GM21367 (cell line): ENCODE measurements around the gene IQSEC3.

Source experiments
- ATAC-seq: cut with Tn5 transposase; IDR thresholded peaks from one replicate; pipeline ENCODE4 v1.9.1; 2021; ENCODE audit not compliant: unreplicated experiment

The IQSEC3 gene

DNA sequence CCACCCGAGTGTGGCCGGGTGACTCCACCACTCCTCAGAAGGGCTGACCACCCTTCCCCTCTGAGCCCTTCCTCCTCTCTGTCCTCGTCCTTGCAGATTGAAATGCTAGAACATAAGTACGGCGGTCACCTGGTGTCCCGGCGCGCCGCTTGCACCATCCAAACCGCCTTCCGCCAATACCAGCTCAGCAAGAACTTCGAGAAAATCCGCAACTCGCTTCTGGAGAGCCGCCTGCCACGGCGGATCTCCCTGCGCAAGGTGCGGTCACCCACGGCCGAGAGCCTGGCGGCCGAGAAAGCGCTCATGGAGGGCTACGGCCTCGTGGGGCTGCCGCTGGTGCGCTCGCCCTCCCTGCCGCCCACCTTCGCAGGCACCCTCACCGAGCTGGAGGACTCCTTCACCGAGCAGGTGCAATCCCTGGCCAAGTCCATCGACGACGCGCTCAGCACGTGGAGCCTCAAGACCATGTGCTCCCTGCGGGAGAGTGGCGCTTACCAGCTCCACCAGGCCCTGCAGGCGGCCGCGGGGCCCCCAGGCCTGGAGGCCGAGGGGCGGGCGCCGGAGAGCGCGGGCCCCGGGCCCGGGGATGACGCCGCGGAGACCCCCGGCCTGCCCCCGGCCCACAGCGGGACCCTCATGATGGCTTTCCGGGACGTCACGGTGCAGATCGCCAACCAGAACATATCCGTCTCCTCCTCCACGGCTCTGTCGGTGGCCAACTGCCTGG, 71.8 kb downstream of the IQSEC3 start:
- ATAC-seq = no peak

DNA sequence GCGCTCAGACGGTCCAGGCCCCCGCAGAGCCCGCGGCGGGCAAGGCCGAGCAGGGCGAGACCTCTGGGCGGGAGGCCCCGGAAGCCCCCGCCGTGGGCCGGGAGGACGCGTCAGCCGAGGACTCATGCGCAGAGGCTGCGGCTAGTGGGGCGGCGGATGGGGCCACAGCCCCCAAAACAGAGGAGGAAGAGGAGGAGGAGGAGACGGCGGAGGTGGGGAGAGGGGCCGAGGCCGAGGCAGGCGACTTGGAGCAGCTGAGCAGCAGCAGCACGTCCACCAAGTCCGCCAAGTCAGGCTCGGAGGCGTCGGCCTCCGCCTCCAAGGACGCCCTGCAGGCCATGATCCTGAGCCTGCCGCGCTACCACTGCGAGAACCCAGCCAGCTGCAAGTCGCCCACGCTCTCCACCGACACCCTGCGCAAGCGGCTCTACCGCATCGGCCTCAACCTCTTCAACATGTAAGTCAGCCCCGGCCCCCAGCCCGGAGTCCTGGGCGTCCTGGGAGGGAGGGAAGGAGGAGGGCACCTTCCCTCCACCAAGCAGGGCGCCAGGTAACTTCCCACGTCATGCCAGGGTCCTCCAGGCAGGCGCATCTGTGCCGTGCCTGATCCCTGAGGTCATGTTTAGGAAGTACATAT, 72.4 kb downstream of the IQSEC3 start:
- ATAC-seq = no peak

- no peak for ATAC-seq
These were observed 73.0 kb downstream of the IQSEC3 start for GRCh38 chr12:139585-139984.

DNA sequence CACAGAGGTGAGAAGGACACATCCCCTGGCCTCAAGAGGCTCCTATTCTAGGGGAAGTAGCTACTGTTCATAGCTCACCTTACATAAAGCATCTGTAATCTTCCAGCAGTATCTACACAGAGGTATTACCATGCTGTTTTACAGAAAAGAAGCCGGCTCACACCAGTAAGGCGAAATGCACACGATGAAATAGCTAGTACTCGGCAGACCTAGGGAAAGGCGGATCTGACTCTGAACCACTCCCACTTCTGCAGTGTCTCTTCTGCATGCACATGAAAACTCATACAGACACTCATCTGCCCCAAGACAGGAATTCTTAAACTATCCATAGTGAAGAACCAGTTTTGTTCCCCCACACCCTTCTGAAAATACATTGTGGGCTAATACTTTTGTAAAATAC, 73.6 kb downstream of the IQSEC3 start:
- ATAC-seq = no peak

GRCh38 chr12:143964-144649, 77.5 kb downstream of the IQSEC3 start:
- no peak for ATAC-seq

DNA sequence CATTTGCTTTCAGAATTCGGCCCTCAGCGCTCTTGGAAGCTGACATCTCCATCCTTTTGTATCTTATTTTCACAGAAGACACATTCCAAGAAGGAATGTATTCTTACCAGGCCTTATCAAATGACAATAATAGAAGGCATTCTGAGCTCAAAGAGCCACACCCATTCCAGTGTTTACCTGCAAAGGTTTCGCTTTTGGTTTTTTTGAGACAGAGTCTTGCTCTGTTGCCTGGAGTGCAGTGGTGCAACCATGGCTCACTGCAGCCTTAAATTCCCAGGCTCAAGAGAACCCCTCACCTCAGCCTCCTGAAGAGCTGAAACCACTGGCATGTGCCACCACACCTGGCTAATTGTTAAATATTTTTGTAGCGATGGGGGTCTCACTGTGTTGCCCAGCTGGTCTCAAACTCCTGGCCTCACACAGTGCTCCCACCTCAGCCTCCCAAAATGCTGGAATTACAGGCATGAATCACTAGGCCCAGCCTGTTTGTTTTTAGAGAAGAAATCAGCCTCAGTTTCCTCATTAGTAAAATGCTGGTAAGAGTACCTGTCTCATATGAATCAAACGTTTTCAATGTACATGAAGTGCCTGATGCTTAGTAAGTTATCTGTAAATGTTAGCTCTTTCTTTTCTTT, 78.2 kb downstream of the IQSEC3 start:
- no peak for ATAC-seq

DNA sequence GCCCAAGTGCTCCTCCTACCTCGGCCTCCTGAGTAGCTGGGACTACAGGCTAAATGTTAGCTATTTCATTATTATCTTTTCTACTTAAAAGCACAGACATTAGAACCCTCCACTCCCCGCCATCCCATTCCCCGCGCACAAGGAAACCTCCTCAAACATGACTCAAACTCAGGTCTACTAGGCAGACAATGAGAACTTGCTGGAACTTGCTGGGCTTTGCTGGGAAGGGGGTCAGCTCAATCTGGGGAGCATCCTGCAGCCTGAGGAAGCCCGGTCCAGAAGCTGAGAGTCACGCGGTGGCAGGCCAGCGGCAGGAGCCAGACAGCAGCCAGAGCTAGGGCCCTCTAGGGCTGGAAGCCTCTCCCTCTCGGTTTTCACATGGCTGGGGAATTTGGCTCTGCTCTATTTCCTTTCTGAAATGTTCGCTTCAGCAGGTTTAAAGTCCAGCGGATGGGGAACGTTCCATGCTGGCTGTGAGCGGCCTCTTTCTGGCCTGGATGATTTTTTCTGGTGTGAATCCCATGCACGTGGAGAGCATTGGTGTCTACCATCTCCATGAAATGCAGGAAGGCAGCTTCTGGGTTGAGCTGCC, 78.9 kb downstream of the IQSEC3 start:
- no peak for ATAC-seq

- ATAC-seq = no peak
These were observed 80.7 kb downstream of the IQSEC3 start for GRCh38 chr12:147242-147641.

DNA sequence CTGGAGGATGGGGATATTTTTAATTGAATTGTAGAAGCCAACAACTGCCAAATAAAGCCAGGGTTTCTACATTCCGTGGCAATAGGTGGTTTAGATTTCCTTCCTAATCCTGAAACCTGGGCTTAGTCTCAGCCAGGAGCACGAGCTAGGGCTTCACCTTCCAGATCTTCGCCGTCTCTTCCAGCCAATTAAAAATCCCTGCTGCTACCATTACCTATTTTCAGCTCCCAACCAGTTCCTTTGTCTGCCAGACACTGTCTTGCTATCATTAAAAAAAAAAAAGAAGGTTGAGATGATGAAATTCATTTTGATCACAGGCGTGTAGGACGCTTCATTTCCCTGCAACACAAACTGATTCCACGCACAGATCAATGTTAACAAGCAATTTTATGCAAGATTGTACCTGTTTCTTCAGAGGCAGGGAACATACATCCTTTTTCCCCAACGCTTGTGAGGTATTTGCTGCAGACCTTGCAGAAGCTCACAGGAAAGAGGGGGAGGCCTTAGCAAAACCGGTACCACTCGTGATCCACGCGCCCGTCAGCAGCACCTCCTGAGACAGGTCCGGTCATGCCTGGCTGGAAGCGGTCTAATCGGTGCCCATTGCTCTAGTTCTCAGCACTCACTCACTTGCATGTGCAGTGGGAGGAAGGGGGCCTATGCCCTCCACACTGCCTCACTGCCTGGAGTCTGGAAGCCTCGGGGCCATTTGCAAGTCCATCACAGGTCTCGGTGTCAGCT, 82.3 kb downstream of the IQSEC3 start:
- no peak for ATAC-seq

- ATAC-seq = no peak
These were observed 85.0 kb downstream of the IQSEC3 start for GRCh38 chr12:151579-151978.

- ATAC-seq = no peak
These were observed 85.9 kb downstream of the IQSEC3 start for GRCh38 chr12:152440-152839.

DNA sequence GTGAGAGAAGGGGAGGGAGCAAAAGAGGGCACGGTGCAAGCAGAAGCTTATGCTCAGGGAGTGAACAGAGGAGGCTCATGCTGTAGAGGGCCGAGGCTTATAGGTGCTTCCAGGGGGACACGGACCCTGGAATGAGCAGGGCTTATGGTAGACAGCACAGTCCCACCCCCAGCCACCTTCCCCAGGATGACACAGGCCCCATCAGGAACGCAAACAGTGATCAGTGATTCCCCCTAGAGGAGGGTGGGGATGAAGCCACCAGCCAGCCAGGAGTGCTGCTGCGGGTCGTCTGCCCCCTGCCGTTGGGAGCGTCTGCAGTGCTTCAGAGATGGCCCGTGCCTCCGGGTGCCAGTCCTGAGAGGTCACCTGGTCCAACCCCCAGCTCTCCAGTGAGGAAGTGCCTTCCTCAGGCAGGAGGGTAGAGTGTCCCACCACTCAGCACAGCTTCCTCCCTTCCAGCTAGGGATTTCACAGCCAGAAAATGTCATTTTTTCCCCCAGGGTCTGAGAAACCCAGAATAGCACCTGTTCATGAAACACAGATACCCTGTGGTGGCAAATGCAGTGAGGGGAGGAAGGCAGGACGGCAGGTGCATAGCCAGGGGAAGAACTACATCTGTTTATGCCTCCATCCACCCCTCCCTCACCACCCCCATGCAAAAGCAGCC, 86.6 kb downstream of the IQSEC3 start:
- ATAC-seq = peak; percentile 64

- no peak for ATAC-seq
These were observed 87.5 kb downstream of the IQSEC3 start for GRCh38 chr12:154058-154457.

DNA sequence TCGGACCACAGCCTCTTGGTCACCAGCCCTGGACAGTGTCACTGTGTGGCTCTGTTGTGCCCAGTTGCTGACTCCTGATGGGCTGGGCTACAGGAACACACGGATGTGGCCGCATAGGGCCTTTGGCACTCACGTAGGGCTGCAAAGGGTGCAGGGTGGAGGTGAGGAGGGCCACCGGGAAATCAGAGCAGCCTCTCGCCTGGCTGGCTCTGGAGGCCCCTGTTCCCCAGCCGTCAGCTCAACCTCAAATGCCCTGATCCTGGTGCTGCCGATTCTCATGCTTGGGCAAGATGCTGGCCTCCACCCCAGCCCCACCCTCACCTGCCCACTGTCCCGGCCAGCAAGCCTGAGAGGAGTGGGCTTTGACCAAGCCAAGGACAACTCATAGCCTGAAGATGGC, 88.4 kb downstream of the IQSEC3 start:
- ATAC-seq = no peak

GRCh38 chr12:155646-156045, 89.1 kb downstream of the IQSEC3 start:
- ATAC-seq = no peak

DNA sequence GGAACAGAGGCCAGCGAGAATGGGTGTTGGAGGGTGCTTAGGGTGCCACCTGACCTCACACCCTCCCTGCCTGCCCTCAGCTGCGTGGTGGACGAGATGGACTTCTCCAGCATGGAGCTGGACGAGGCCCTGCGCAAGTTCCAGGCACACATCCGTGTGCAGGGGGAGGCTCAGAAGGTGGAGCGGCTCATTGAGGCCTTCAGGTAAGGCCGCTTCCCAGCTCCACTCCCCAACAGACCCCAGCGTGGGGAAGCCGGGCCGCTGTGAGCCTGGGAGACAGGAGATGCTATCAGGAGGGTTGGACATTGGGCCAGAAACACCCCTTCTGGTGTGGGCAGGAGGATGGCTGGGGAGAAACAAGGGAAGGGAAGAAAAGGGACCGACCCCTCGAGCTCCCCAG, 90.4 kb downstream of the IQSEC3 start:
- no peak for ATAC-seq

DNA sequence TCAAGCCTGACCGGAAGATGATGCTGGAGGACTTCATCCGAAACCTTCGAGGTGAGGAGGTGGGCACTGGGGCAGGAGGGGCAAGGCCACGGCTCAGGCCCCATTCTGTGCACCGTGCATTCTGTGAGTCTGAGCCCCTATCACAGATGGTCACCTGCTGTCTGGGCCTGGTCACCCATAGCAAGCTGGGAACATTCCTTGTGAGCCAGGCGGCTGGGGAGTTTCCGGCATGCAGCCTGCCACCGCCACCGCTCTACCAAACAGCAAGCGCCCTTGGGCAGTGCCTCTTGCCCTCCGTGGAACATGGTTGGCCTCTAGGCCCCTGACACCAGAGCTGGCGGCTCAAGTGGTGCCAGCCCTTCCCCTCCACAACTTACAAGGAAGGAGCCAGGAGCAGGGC, 91.1 kb downstream of the IQSEC3 start:
- no peak for ATAC-seq

DNA sequence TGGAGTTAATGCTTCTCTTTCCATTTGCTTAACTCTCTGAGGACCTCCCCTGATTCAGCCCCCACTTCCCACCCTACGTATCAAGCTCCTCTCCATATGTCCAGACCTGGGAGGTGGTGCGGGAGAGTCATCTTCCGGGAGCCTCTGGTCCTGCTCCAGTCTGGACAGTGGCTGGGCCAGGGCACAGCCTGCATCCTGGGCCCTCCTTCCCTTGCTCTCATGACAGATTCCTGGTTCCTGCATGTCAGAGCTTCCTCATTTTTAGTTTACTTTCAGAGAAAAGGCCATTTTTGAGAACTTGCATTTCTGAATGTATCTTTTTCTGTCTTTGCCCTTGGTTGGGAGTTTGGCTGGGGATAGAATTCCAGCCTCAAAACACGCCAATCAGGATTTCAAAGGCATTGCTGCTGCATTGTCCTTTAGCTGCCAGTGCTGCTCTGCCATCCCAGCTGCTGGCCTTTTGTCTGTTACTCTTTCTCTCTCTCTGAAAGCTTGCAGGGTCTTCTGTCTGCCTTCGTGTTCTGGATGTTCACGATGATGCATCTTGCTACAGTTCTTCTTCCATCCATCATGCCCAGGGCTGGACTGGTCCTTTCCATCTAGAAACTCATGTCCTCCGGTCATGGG, 92.7 kb downstream of the IQSEC3 start:
- ATAC-seq = no peak

GRCh38 chr12:160858-161257, 94.3 kb downstream of the IQSEC3 start:
- ATAC-seq = no peak

DNA sequence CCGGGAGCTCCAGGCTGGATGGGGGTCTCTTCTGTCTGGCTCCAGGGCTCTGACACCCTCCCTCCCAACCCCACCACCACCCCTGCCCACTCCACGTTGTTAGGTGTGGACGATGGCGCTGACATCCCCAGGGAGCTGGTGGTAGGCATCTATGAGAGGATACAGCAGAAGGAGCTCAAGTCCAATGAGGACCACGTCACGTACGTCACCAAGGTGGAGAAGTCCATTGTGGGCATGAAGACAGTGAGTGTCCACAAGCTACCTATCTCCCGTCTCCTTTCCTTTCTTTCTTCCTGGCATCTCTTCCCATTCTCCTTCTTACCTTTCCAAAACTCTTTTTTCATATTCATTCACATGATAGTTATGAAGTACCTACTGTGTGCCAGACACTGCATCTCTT, 95.3 kb downstream of the IQSEC3 start:
- ATAC-seq = no peak
